Stimulated activated CD4-positive, alpha-beta T cell treated with anti-CD3 and anti-CD28 coated beads, Interleukin-2, amount 100 ng/mL, for 4 hours (primary cell): Measurements from ENCODE around the gene FMNL2.
A peak's percentile ranks its signal among the peaks of the same experiment; 100 is the strongest.

Source experiments
- DNase-seq: peaks from one replicate; pipeline ENCODE4 v3.0.0-alpha.2; 2020; ENCODE audit warnings: low read depth

The FMNL2 gene

DNA sequence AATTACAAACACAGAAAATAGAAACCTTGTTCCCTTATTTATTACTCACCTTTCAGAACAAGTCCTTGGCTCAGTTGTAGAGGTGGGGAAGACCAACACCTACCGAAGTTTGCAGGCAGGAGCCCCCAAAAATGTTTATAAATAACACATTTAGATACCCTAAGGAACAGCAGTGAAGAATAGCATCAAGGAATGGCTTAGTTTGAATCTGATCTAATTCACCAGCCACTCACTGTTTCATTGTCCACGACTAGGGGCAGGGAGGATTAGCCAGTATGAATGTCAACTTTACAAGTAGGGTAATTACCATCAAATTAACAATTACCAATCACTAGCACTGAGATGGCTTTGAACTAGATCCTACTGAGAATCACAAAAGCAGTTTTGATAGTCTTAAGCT, 316.9 kb downstream of the FMNL2 start:
- no peak for DNase-seq

DNA sequence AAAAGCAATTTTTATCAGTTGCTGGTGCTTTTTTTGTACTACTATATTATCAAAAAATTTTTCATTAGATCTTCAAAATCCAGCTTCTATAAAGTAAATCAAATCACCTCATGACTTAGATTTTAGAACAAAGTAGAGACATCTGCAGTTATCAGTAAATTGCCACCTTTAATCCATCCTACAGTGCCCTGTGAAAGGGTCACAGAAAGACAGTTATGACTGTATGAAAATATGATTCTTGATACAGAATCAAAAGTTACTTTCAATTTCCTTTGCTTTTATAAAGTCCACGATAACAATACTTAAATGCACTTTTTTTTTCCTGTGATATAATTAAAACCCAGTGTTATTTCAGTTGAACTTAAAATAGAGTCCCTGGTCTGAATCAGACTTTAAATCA, 320.9 kb downstream of the FMNL2 start:
- no peak for DNase-seq

DNA sequence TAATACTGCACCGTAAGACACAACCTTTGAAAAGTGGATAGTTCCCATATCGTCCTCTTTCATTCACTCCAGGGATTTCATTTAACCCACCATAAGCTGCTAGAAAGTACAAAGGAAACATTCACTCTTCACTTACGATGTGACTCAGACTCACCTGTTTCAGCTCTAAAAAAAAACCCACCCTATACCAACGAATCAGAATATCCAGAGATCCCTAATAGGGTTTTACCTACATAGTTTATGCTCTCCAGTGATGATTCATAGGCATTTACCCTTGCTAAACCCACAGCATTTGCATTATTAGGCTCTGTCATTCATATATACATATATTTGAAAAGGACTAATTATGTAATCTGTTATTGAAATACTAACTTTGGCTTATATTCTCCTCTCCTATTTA, 322.1 kb downstream of the FMNL2 start:
- DNase-seq, result no peak

DNA sequence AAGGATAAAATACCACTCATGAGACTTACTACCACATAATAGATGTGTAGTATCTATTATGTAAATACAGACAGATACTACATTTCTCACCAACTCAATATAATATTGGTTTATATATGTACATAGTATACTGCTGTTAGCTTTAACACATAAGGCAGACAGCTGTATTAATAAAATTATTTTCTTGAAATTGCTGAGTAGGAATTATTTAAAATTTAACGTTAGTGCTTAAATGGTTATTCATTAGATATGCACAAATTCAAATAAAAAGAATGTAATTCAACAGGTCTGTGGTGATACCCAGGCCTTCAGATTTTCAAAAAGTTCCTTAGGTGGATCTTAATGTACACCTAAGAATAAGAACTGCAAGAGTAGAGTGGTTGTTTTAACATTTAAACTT, 323.2 kb downstream of the FMNL2 start:
- no peak for DNase-seq

DNA sequence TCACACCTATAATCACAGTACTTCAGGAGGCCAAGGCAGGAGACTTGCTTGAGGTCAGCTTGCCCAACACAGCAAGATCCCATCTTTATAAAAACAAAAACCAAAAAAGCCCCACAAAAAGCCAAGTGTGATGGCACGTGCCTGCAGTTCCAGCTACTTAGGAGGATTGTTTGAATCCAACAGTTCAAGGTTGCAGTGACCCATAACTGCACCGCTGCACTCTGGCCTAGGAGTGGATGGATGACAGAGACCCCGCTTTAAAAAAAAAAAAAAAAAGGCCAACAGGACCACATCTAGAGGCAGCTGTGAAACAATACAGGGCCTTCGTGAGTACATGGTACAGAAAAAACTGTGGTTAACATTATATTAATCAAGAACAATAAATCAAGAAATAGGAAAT, 326.1 kb downstream of the FMNL2 start:
- DNase-seq, result no peak

DNA sequence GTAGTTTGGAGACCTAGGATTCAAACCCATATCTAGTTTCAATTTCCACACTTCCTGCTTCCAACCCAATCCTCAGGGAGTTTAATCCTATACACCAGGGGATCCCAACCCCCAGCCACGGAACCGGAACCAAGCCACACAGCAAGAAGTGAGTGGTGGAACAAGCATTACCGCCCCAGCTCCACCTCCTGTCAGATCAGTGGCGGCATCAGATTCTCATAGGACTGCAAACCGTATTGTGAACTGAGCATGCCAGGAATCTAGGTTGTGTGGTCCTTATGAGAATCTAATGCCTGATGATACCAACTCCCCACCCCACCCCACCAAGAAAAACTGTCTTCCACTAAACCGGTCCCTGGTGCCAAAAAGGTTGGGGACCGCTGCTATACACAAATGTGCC, 329.8 kb downstream of the FMNL2 start:
- DNase-seq, result no peak

DNA sequence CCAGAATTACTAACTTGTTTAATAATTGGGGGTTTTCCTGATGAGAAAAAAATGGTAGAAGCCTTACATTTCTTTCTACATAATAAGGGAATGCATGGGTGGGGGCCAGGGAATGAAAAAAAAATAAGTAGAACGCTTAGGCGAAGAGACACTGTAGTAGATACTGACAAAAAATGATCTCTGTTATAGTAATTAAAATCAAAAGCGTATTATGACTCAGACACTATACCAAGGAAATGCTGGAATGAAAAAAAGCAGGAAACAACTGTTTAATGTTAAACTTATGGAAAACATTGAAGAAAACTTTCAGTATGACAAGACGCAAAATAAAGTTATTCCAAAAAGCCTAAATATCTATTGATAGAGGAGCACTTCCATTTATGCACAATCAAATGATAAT, 339.4 kb downstream of the FMNL2 start:
- DNase-seq, result no peak

DNA sequence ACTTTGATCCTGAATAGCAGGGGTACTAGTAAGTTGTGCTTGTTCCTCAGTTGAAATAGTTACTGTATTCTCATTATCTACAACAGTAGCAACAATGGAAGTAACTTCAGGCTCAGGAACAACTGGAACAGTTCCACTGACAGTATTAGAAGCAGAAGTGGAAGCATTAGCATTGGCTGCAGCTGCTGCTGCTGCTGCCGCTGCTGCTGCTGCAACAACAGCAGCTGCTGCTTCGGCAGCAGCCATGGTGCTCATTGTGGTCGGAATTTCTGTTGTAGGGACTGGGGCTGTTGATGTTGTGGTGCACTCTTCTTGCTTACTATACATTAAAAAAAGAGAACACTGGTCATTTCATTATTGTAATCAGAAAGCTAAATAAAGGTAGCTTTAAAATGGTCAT, 341.5 kb downstream of the FMNL2 start:
- DNase-seq, result no peak

DNA sequence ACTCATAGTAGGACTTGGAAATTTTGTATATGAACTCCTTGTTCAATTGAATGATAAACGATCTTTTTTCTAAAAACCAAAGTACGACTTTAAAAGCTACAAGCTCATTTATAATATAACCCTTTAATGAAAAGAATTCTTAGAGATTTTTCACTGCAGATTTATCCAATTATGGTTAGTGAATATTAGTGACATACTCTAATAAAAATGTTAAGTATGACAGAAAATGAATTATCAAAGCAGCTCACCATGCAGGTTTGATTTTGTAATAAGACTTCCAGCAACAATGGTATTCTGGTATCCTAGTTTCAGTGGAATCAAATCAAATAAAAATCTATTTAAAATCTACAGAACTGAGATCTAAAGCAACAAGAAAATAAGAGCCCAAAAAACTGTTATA, 343.8 kb downstream of the FMNL2 start:
- DNase-seq, result no peak

DNA sequence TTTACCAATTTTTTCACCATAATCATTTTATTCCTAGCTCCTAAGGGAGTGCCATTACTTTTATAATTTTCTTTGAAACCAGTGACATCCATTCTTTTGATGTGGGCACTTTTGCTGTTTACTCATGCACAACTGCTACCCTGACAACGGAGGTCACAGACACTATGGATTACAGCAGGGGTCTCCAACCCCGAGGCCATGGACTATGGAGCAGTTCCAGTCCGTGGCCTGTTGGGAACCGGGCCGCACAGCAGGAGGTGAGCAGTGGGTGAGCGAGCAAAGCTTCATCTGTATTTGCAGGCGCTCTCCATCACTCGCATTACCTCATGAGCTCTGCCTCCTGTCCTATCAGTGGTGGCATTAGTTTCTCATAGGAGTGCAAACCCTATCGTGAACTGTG, 347.7 kb downstream of the FMNL2 start:
- no peak for DNase-seq

DNA sequence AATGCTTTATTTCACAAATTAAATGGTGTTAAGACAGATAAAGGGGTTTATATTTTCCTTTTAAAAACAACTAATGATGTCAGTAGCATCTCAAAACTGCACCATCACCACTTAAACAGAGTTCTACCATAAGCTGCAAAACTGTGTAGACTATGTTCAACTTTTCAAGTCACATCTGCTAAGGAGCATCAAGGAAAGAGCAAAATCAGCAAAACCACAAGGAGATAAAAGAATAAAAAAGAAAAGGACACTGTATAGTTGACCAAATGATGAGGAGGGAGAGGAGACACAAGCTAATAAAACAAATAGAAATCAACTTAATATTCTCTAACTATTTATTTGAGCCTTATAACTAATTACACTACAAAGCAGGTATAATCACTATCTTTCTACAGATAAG, 348.4 kb downstream of the FMNL2 start:
- no peak for DNase-seq

DNA sequence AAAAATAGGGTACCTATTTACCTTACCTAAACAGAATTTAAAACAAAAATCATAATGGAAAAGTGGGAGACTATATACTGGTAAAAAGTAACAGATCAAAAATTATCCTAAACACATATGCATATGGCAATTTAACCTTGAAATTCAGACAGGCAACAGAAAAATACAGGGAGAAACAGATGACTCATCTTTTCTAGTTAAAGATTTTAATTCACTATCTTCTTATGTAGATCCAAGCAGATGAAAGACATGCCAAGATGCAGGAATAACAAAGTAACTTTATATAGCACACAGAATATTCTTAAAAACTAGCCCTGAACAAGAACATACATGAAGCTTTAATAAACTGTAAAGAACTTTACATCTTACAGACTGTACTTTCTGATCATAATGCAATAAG, 351.3 kb downstream of the FMNL2 start:
- DNase-seq, result no peak

DNA sequence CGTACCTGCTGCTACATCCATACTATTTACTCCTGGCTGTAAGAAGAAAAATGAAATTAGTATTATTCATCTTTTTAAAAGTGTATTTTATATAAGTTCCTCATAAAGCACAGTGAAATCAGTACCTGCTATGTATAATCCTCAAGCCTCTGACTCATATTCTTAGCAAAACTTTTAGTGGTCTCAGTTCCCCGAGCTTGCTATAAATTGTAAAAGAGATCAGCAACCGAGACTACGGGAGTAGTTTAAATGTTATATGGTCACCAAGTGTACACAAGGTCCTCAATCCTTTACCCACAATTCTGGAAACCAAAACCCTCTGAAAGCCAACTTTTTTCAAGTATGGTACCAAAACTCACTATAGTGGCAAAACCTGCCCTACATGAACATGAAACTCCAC, 358.1 kb downstream of the FMNL2 start:
- no peak for DNase-seq

DNA sequence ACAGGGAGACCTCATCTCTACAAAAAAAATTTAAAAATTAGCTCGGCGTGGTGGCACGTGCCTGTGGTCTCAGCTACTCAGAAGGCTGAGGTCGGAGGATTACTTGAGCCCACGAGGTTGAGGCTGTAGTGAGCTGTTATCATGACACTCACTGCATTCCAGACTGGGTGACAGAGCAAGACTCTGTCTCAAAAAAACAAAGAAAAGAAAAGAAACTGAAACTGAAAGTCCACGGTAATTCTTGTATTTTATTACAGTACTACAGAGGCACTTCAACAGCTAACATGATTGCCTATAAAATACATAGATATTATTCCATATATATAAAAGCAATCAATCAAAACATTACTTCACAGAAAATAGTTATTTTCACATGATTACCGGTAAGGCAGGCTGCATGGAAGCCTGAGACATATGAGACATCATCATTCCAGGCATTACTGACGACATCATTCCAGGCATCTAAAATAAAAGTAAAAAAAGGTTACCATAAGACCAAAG, 359.2 kb downstream of the FMNL2 start:
- peak; percentile 37 for DNase-seq

DNA sequence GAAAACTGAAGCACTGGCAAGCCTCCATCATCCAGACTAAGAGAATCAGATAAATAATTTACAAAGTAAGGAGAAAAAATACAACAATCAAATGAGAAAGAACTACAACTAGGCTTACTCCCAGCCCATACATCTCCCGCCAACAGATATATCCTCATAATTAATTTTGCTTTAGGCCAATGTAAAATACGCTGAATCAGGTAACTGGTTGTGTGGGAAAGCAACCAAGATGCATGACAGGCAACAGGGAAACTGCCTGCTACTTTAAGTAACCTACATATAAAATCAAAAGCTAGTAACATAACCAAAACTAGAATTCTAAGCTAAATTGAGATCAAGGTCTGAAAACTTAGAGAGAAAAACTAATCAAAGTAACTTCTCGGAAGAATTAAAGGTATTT, 360.8 kb downstream of the FMNL2 start:
- no peak for DNase-seq

DNA sequence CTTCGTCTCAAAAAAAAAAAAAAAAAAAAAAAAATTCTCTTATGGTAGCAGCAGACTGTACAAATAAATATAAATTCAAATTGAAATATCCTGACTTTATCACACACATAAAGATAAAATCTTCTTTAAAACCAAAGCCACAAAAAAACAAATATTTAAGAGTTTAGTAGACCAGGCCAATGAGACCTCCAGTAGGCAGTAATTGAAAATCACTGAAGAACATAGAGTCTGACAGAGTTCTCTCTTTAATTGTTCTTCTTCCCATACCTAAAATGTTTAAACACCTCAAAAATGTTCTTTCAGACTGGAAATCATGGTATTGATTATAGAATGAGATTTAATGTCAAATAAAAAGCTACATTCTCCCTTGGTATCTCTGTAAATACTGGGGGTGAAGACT, 361.5 kb downstream of the FMNL2 start:
- DNase-seq, result no peak
